C4-2B (cell line): ENCODE data around the gene LRG1.

Source experiments
- ZFX ChIP-seq: fragments of 450-650 bp; IDR thresholded peaks from 2 replicates; pipeline ENCODE4 v1.6.1; 2017
- TF ChIP-seq, protein P1 (sequence below): fragments of 450-650 bp; conservative IDR thresholded peaks from 2 replicates; pipeline ENCODE4 v1.5.1; 2017; ENCODE audit warnings: mild to moderate bottlenecking

DNA sequence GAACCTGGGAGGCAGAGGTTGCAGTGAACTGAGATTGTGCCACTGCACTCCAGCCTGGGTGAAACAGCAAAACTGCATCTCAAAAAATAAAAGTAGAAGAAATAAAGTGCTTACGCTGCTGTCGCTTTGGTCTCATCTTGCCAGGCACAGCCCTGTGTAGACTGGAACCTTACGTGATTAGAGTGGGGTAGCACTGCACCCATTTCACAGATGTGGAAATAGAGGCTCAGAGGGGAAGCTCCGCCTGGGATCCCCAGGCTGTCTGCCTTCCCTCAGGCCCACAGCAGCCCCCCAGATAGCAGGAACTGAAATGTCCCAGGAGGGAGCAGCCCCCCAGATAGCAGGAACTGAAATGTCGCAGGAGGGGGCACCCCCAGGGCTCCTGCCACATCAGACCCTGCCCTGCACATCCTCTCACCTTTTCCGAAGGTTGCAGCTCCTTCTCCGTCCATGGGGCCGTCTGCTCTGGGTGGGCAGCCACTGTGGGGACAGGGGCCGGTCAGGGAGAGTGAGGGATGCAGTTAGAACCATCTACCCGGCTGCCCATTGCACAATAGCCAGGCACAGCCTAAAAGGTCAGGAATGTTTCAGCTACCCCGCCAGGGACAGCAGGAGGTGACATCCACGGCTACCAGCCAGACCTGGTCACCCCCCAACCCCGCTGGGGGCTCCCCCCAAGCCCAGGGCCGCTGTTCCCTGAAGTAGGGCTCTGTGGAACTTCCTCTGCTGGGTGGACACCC lies 23.5 kb downstream of the LRG1 start:
- TF ChIP-seq, protein P1, sequence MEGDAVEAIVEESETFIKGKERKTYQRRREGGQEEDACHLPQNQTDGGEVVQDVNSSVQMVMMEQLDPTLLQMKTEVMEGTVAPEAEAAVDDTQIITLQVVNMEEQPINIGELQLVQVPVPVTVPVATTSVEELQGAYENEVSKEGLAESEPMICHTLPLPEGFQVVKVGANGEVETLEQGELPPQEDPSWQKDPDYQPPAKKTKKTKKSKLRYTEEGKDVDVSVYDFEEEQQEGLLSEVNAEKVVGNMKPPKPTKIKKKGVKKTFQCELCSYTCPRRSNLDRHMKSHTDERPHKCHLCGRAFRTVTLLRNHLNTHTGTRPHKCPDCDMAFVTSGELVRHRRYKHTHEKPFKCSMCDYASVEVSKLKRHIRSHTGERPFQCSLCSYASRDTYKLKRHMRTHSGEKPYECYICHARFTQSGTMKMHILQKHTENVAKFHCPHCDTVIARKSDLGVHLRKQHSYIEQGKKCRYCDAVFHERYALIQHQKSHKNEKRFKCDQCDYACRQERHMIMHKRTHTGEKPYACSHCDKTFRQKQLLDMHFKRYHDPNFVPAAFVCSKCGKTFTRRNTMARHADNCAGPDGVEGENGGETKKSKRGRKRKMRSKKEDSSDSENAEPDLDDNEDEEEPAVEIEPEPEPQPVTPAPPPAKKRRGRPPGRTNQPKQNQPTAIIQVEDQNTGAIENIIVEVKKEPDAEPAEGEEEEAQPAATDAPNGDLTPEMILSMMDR, result no peak
- no peak for TF ChIP-seq ZFX
